GM23338 (cell line): ENCODE measurements around the gene WDR26. TPM values are rescaled to one million over a fixed set of nuclear protein-coding genes. Genes with fewer than 3 reads are reported as not detected.

Source experiments
- ATAC-seq: fragments of 200-7000 bp; cut with Tn5 transposase; 3 replicates; pipeline ENCODE4 v1.9.1; 2020
- DNase-seq: peaks from one replicate; pipeline ENCODE4 v3.0.0-alpha.2; 2015; ENCODE audit warnings: low spot score
- H2AFZ ChIP-seq: fragments of 200-600 bp; sonication (generic); 2 replicates; pipeline ENCODE4 v1.8.0; 2016; ENCODE audit warnings: antibody characterized with exemption, mild to moderate bottlenecking, moderate library complexity
- H3F3A ChIP-seq: fragments of 200-600 bp; sonication (generic); replicated peaks from 2 replicates; pipeline ENCODE4 v1.8.0; 2017; ENCODE audit warnings: antibody characterized with exemption, mixed run types, low read depth
- H3K27ac ChIP-seq: fragments of 200-600 bp; sonication (generic); 2 replicates; pipeline ENCODE4 v1.6.1; 2016; ENCODE audit warnings: low read depth
- H3K27me3 ChIP-seq: fragments of 200-600 bp; sonication (generic); 2 replicates; pipeline ENCODE4 v1.8.0; 2016; ENCODE audit warnings: mild to moderate bottlenecking, mixed run types, moderate library complexity; ENCODE audit not compliant: insufficient read depth
- H3K36me3 ChIP-seq: fragments of 200-600 bp; sonication (generic); 2 replicates; pipeline ENCODE4 v1.8.0; 2016; ENCODE audit warnings: mild to moderate bottlenecking; ENCODE audit not compliant: insufficient read depth
- H3K4me1 ChIP-seq: fragments of 200-600 bp; sonication (generic); 2 replicates; pipeline ENCODE4 v1.8.0; 2016; ENCODE audit warnings: mild to moderate bottlenecking, moderate library complexity; ENCODE audit not compliant: insufficient read depth
- H3K4me2 ChIP-seq: fragments of 200-600 bp; sonication (generic); 2 replicates; pipeline ENCODE4 v1.7.1; 2017; ENCODE audit warnings: mixed run types
- H3K4me3 ChIP-seq: fragments of 200-600 bp; sonication (generic); 2 replicates; pipeline ENCODE4 v1.6.1; 2016; ENCODE audit warnings: mixed run types
- H3K79me2 ChIP-seq: fragments of 200-600 bp; sonication (generic); replicated peaks from 2 replicates; pipeline ENCODE4 v1.8.0; 2017; ENCODE audit warnings: mild to moderate bottlenecking; ENCODE audit not compliant: insufficient read depth
- H3K9me2 ChIP-seq: fragments of 200-600 bp; sonication (generic); 2 replicates; pipeline ENCODE4 v1.8.0; 2017; ENCODE audit not compliant: insufficient read depth
- H4K20me1 ChIP-seq: fragments of 200-600 bp; sonication (generic); replicated peaks from 2 replicates; pipeline ENCODE4 v1.8.0; 2017; ENCODE audit warnings: mild to moderate bottlenecking; ENCODE audit not compliant: insufficient read depth
- H3K27ac Mint-ChIP-seq: 2 replicates; pipeline ENCODE4 v1.8.0; 2020; ENCODE audit warnings: inconsistent platforms, mild to moderate bottlenecking, moderate library complexity, mixed read lengths
- H3K27me3 Mint-ChIP-seq: 3 replicates; pipeline ENCODE4 v1.8.0; 2022; ENCODE audit warnings: low read depth, mild to moderate bottlenecking, moderate library complexity, mixed read lengths, inconsistent platforms; ENCODE audit not compliant: insufficient read depth, poor library complexity
- H3K36me3 Mint-ChIP-seq: 3 replicates; pipeline ENCODE4 v1.8.0; 2021; ENCODE audit warnings: low read depth, mild to moderate bottlenecking, inconsistent platforms, moderate library complexity, mixed read lengths
- H3K4me1 Mint-ChIP-seq: 3 replicates; pipeline ENCODE4 v1.8.0; 2020; ENCODE audit warnings: mild to moderate bottlenecking, inconsistent platforms, mixed read lengths
- H3K4me3 Mint-ChIP-seq: 3 replicates; pipeline ENCODE4 v1.8.0; 2021; ENCODE audit warnings: moderate library complexity, mild to moderate bottlenecking, inconsistent platforms, mixed read lengths
- H3K9me3 Mint-ChIP-seq: 3 replicates; pipeline ENCODE4 v1.8.0; 2020; ENCODE audit warnings: moderate library complexity, mild to moderate bottlenecking, inconsistent platforms, mixed read lengths
- CTCF ChIP-seq, 2 experiments: fragments of 200-600 bp in 1 of 2; sonication (generic) in 1 of 2; conservative IDR thresholded peaks; 2 replicates each; pipeline versions ENCODE4 v1.5.1 to v1.6.1; 2016 to 2017; ENCODE audit warnings: antibody characterized with exemption in 2 of 2, low read depth in 2 of 2, mild to moderate bottlenecking in 2 of 2, moderate library complexity in 1 of 2
- EZH2phosphoT487 ChIP-seq: fragments of 200-600 bp; sonication (generic); IDR thresholded peaks from one replicate; pipeline ENCODE4 v1.8.1; 2018; ENCODE audit warnings: antibody characterized with exemption; ENCODE audit not compliant: unreplicated experiment
- REST ChIP-seq: IDR thresholded peaks from one replicate; pipeline ENCODE4 v1.6.1; 2018; ENCODE audit warnings: antibody characterized with exemption; ENCODE audit not compliant: unreplicated experiment
- STAT1 ChIP-seq: IDR thresholded peaks from one replicate; pipeline ENCODE4 v1.6.1; 2016; ENCODE audit warnings: antibody characterized with exemption; ENCODE audit not compliant: unreplicated experiment
- ZNF114 ChIP-seq: fragments of 250-450 bp; sonication (Bioruptor Pico); IDR thresholded peaks from 2 replicates; pipeline ENCODE4 v1.5.0; 2020; ENCODE audit warnings: mild to moderate bottlenecking, moderate library complexity
- polyA plus RNA-seq: library from polyadenylated mRNA; unstranded; fragments of >200 nt; fragmentation: Nextera tagmentation; extraction: Ambion mirVana; gene quantifications from 2 replicates; pipeline ENCODE4 v1.2.1, GENCODE V29; 2016
- total RNA-seq: library from RNA; depleted of rRNA; stranded (reverse); fragments of >200 nt; shearing (Covaris generic); gene quantifications from 2 replicates; pipeline ENCODE4 v1.2.3, GENCODE V29; 2014
- TF ChIP-seq, protein P1 (sequence below): fragments of 250-450 bp; sonication (Bioruptor Pico); IDR thresholded peaks from 2 replicates; pipeline ENCODE4 v1.5.0; 2020; ENCODE audit warnings: mild to moderate bottlenecking, moderate library complexity

WDR26 gene
- total and polyA plus RNA-seq, 2 experiments from 2014 or later, result 16.9 to 74.6 TPM

- no peaks in the 10 kb centered on the region for H3K36me3 ChIP-seq
- H4K20me1 ChIP-seq, result 0 out of 2 replicates have a peak, but pooled peaks cover 2% of the 10 kb centered on the region
- no peak overlapping the region for H3K4me3 ChIP-seq
- Mint-ChIP-seq H3K27ac (no peak overlapping the region), H3K36me3 (peaks cover 3% of the 10 kb centered on the region; the same call in 2 of the 3 replicates), H3K9me3 (peaks cover 7% of the 10 kb centered on the region), H3K4me1 (no peaks in the 10 kb centered on the region), H3K4me3 (no peak overlapping the region), H3K27me3 (peaks cover 2% of the 10 kb centered on the region)
- no peaks in the 10 kb centered on the region for H3F3A ChIP-seq
- H3K79me2 ChIP-seq, result no peaks in the 10 kb centered on the region
- TF ChIP-seq, protein P1, sequence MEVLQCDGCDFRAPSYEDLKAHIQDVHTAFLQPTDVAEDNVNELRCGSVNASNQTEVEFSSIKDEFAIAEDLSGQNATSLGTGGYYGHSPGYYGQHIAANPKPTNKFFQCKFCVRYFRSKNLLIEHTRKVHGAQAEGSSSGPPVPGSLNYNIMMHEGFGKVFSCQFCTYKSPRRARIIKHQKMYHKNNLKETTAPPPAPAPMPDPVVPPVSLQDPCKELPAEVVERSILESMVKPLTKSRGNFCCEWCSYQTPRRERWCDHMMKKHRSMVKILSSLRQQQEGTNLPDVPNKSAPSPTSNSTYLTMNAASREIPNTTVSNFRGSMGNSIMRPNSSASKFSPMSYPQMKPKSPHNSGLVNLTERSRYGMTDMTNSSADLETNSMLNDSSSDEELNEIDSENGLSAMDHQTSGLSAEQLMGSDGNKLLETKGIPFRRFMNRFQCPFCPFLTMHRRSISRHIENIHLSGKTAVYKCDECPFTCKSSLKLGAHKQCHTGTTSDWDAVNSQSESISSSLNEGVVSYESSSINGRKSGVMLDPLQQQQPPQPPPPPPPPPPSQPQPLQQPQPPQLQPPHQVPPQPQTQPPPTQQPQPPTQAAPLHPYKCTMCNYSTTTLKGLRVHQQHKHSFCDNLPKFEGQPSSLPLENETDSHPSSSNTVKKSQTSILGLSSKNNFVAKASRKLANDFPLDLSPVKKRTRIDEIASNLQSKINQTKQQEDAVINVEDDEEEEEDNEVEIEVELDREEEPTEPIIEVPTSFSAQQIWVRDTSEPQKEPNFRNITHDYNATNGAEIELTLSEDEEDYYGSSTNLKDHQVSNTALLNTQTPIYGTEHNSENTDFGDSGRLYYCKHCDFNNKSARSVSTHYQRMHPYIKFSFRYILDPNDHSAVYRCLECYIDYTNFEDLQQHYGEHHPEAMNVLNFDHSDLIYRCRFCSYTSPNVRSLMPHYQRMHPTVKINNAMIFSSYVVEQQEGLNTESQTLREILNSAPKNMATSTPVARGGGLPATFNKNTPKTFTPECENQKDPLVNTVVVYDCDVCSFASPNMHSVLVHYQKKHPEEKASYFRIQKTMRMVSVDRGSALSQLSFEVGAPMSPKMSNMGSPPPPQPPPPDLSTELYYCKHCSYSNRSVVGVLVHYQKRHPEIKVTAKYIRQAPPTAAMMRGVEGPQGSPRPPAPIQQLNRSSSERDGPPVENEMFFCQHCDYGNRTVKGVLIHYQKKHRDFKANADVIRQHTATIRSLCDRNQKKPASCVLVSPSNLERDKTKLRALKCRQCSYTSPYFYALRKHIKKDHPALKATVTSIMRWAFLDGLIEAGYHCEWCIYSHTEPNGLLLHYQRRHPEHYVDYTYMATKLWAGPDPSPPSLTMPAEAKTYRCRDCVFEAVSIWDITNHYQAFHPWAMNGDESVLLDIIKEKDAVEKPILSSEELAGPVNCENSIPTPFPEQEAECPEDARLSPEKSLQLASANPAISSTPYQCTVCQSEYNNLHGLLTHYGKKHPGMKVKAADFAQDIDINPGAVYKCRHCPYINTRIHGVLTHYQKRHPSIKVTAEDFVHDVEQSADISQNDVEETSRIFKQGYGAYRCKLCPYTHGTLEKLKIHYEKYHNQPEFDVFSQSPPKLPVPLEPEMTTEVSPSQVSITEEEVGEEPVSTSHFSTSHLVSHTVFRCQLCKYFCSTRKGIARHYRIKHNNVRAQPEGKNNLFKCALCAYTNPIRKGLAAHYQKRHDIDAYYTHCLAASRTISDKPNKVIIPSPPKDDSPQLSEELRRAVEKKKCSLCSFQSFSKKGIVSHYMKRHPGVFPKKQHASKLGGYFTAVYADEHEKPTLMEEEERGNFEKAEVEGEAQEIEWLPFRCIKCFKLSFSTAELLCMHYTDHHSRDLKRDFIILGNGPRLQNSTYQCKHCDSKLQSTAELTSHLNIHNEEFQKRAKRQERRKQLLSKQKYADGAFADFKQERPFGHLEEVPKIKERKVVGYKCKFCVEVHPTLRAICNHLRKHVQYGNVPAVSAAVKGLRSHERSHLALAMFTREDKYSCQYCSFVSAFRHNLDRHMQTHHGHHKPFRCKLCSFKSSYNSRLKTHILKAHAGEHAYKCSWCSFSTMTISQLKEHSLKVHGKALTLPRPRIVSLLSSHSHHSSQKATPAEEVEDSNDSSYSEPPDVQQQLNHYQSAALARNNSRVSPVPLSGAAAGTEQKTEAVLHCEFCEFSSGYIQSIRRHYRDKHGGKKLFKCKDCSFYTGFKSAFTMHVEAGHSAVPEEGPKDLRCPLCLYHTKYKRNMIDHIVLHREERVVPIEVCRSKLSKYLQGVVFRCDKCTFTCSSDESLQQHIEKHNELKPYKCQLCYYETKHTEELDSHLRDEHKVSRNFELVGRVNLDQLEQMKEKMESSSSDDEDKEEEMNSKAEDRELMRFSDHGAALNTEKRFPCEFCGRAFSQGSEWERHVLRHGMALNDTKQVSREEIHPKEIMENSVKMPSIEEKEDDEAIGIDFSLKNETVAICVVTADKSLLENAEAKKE (CRISPR knock-in tag), result no peak
- TF ChIP-seq EZH2phosphoT487, result no peak
- no peak for TF ChIP-seq ZNF114 (CRISPR knock-in tag)
- no peak for TF ChIP-seq CTCF (conservative IDR thresholded peaks at IDR 0.05; ENCODE audit: low read depth in 2 of 2)
- no peak for TF ChIP-seq REST
- TF ChIP-seq STAT1, result no peak
- ATAC-seq (no peak), DNase-seq (no peak)
- no peak overlapping the region for H2AFZ ChIP-seq
- no peaks in the 10 kb centered on the region; the same call in 1 of the 2 replicates for H3K4me1 ChIP-seq
- no peaks in the 10 kb centered on the region for H3K27me3 ChIP-seq
- no peak overlapping the region for H3K4me2 ChIP-seq
- no peaks in the 10 kb centered on the region for H3K9me2 ChIP-seq
- no peak overlapping the region for H3K27ac ChIP-seq
Measured at GRCh38 chr1:224466154-224466553, 31.6 kb upstream of the WDR26 start.
